Measurements from ENCODE around the gene RNF128.

Gene RNF128

DNA sequence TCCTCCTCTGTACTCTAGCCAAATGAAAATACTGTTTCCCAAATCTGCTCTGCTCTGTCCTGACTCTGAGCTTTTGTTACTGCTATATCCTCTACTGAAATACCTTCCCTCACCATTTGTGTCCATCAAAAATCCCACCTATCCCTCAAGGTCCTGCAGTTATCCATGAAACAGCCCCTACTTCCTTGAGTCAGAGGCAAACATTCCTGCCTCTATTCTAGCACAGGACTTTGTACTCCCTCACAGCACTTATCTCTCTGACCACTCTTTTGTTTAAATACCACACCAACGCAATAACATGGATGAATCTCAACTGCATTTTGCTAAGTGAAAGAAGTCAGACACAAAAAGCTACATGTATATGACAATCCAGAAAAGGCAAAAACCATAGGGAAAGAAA is 10.5 kb upstream of the RNF128 start:
- Histone ChIP-seq H3K27me3 (replicated peaks; ENCODE audit: control insufficient read depth, insufficient read depth, low read length) (no peaks in the 10 kb centered on the region), H3K36me3 (ENCODE audit: control insufficient read depth, insufficient read depth, low read length) (no peaks in the 10 kb centered on the region), H3K4me3 (replicated peaks; ENCODE audit: low read depth, low read length) (no peak overlapping the region)
- DNase-seq (ENCODE audit: extremely low read depth, insufficient read length): no peak
- TF ChIP-seq, protein P1, sequence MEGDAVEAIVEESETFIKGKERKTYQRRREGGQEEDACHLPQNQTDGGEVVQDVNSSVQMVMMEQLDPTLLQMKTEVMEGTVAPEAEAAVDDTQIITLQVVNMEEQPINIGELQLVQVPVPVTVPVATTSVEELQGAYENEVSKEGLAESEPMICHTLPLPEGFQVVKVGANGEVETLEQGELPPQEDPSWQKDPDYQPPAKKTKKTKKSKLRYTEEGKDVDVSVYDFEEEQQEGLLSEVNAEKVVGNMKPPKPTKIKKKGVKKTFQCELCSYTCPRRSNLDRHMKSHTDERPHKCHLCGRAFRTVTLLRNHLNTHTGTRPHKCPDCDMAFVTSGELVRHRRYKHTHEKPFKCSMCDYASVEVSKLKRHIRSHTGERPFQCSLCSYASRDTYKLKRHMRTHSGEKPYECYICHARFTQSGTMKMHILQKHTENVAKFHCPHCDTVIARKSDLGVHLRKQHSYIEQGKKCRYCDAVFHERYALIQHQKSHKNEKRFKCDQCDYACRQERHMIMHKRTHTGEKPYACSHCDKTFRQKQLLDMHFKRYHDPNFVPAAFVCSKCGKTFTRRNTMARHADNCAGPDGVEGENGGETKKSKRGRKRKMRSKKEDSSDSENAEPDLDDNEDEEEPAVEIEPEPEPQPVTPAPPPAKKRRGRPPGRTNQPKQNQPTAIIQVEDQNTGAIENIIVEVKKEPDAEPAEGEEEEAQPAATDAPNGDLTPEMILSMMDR (IDR thresholded peaks at IDR 0.05; ENCODE audit: insufficient read depth, low read length, poor library complexity, severe bottlenecking): no peak

DNA sequence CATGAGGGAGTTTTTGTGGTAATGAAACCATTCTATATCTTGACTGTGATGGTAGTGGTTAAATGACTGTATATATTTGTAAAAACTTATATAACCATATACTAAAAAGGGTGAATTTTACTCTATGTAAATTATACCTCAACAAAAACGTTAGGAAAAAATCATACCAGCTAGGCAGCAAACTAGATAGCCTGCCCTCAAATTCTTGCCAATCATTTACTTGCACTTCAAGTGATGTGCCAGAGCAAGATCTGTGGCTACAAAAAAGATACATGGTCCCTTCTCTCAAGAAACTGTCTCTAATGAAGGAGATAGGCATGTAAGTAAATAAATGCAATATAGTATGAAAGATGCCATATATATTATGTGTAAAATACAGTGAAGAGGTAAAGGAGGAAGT is 10.0 kb upstream of the RNF128 start:
- Histone ChIP-seq H3K4me3 (replicated peaks; ENCODE audit: low read depth, low read length) (no peak overlapping the region), H3K36me3 (ENCODE audit: control insufficient read depth, insufficient read depth, low read length) (no peaks in the 10 kb centered on the region), H3K27me3 (replicated peaks; ENCODE audit: control insufficient read depth, insufficient read depth, low read length) (no peaks in the 10 kb centered on the region)
- DNase-seq (ENCODE audit: extremely low read depth, insufficient read length): no peak
- TF ChIP-seq, protein P1 (IDR thresholded peaks at IDR 0.05; ENCODE audit: insufficient read depth, low read length, poor library complexity, severe bottlenecking): no peak

DNA sequence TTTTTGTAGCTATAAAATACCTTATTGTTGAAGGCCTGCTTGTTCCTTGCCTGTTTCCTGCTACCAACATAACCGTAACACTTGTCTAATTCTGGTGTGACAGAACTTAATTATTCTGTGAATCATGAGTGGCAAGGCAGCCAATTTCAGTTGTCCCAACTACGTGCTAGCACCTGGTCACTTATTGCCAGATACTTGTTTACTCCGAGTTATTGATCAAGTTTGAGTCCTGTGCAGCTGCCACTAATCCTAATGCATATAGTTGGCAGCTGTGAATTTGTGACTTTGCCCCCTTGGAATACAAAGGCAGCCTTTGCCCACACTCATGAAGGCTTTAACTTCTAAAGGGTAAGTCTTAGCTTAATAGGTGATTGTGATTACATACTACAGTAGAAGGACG is 7.8 kb upstream of the RNF128 start:
- no peaks in the 10 kb centered on the region for H3K27me3 ChIP-seq (replicated peaks; ENCODE audit: control insufficient read depth, insufficient read depth, low read length)
- H3K36me3 ChIP-seq (ENCODE audit: control insufficient read depth, insufficient read depth, low read length): no peaks in the 10 kb centered on the region
- no peak overlapping the region for H3K4me3 ChIP-seq (replicated peaks; ENCODE audit: low read depth, low read length)
- TF ChIP-seq, protein P1 (IDR thresholded peaks at IDR 0.05; ENCODE audit: insufficient read depth, low read length, poor library complexity, severe bottlenecking): no peak
- DNase-seq (ENCODE audit: extremely low read depth, insufficient read length): no peak

DNA sequence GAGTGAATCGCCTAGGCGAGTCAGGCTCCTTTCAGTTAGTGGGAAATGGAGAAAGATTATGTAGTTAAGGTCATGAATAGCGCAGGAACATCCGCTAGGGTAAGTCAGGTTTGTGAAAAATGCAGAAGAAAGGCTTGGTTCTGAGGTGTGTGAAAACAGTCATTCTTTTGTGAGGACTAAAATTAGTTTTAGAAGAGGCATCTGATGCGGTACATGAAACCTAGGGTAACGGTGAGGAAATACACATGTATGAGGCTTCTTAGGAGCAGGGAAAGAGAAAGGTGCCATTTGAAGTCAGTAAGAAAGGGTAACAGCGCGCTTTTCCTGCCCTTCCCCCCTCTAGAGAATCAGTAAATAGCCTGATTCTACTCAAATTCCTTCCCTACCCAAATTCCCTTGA is 570 bp upstream of the RNF128 start:
- TF ChIP-seq, protein P1 (IDR thresholded peaks at IDR 0.05; ENCODE audit: insufficient read depth, low read length, poor library complexity, severe bottlenecking): no peak
- DNase-seq (ENCODE audit: extremely low read depth, insufficient read length): no peak
- no peaks in the 10 kb centered on the region for H3K36me3 ChIP-seq (ENCODE audit: control insufficient read depth, insufficient read depth, low read length)
- H3K4me3 ChIP-seq (replicated peaks; ENCODE audit: low read depth, low read length): no peak overlapping the region
- no peaks in the 10 kb centered on the region; the same call in 1 of the 2 replicates for H3K27me3 ChIP-seq (replicated peaks; ENCODE audit: control insufficient read depth, insufficient read depth, low read length)

DNA sequence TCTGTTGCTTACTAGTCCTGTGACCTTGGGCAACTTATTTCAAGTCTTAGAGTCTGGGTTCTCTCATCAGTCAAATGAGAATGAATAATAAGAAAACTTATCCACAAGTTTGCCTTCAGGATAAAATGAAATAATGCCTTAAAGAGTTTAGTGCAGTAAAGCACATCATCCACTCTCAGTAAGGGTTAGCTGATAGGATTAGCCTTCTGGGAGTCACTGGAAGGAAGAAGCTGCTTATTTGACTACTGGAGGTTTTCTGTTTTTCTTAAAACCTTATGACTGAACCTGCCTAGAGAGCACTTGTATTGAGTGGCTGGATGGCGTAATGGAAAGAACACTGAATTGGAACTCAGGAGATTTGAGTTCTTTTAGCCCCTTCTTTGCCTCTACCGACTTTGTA is 1.8 kb downstream of the RNF128 start:
- Histone ChIP-seq H3K36me3 (ENCODE audit: control insufficient read depth, insufficient read depth, low read length) (no peaks in the 10 kb centered on the region), H3K4me3 (replicated peaks; ENCODE audit: low read depth, low read length) (no peak overlapping the region), H3K27me3 (replicated peaks; ENCODE audit: control insufficient read depth, insufficient read depth, low read length) (no peaks in the 10 kb centered on the region; the same call in 1 of the 2 replicates)
- no peak for DNase-seq (ENCODE audit: extremely low read depth, insufficient read length)
- TF ChIP-seq, protein P1 (IDR thresholded peaks at IDR 0.05; ENCODE audit: insufficient read depth, low read length, poor library complexity, severe bottlenecking): no peak

DNA sequence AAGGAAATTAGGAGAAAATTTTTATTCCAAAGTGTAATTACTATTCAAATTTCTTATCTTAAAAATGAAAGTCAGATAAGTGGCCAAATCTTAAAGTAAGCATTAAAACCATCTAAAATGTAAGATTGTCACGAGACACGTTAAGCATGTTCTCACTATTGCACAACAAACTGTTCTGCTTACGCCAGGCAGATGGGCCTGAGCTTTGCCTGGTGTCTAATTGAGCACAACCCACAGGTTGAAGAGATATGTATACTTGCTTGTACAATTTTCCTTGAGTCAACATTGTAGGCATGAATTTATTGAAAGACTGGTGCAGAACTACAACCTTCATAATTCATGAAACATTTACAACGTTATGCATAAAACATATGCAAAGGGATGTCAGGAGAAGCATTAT is 3.9 kb downstream of the RNF128 start:
- no peaks in the 10 kb centered on the region for H3K36me3 ChIP-seq (ENCODE audit: control insufficient read depth, insufficient read depth, low read length)
- DNase-seq (ENCODE audit: extremely low read depth, insufficient read length): no peak
- TF ChIP-seq, protein P1 (IDR thresholded peaks at IDR 0.05; ENCODE audit: insufficient read depth, low read length, poor library complexity, severe bottlenecking): no peak
- H3K4me3 ChIP-seq (replicated peaks; ENCODE audit: low read depth, low read length): no peak overlapping the region
- no peaks in the 10 kb centered on the region; the same call in 1 of the 2 replicates for H3K27me3 ChIP-seq (replicated peaks; ENCODE audit: control insufficient read depth, insufficient read depth, low read length)
